H9 (cell line): ENCODE results near the gene ATF7. TPM values are rescaled to one million over a fixed set of nuclear protein-coding genes. Genes with fewer than 3 reads are reported as not detected.

Experiments used
- DNase-seq: peaks from one replicate; pipeline ENCODE4 v3.0.0-alpha.2; 2017
- H2AFZ ChIP-seq: one replicate; pipeline ENCODE4 v1.6.1; 2013; ENCODE audit warnings: mild to moderate bottlenecking, low read length, control low read depth, moderate library complexity
- H2AK5ac ChIP-seq: 2 replicates; pipeline ENCODE4 v1.6.1; 2013; ENCODE audit warnings: low read length, control low read depth, mixed read lengths; ENCODE audit not compliant: insufficient read length
- H2BK120ac ChIP-seq: one replicate; pipeline ENCODE4 v1.6.1; 2013; ENCODE audit warnings: low read depth, mild to moderate bottlenecking, low read length, control low read depth, inconsistent platforms; ENCODE audit not compliant: poor library complexity, severe bottlenecking
- H2BK12ac ChIP-seq: 2 replicates; pipeline ENCODE4 v1.6.1; 2013; ENCODE audit warnings: low read length, control low read depth, mixed read lengths, low read depth; ENCODE audit not compliant: insufficient read length
- H2BK15ac ChIP-seq: 2 replicates; pipeline ENCODE4 v1.6.1; 2013; ENCODE audit warnings: low read depth, low read length, control low read depth
- H2BK20ac ChIP-seq: one replicate; pipeline ENCODE4 v1.6.1; 2013; ENCODE audit warnings: low read depth, mild to moderate bottlenecking, low read length, control low read depth, inconsistent platforms; ENCODE audit not compliant: poor library complexity, severe bottlenecking
- H2BK5ac ChIP-seq: 2 replicates; pipeline ENCODE4 v1.6.1; 2013; ENCODE audit warnings: low read length, control low read depth, mixed read lengths; ENCODE audit not compliant: insufficient read length
- H3K14ac ChIP-seq: 2 replicates; pipeline ENCODE4 v1.6.1; 2013; ENCODE audit warnings: low read length, control low read depth; ENCODE audit not compliant: insufficient read depth
- H3K18ac ChIP-seq: 2 replicates; pipeline ENCODE4 v1.6.1; 2013; ENCODE audit warnings: low read depth, mild to moderate bottlenecking, mixed read lengths, low read length, control low read depth; ENCODE audit not compliant: insufficient read length
- H3K23ac ChIP-seq: 2 replicates; pipeline ENCODE4 v1.6.1; 2013; ENCODE audit warnings: low read length, control low read depth, mixed read lengths, low read depth; ENCODE audit not compliant: insufficient read length
- H3K23me2 ChIP-seq: 2 replicates; pipeline ENCODE4 v1.6.1; 2013; ENCODE audit warnings: low read depth, mild to moderate bottlenecking, mixed read lengths, low read length, control low read depth; ENCODE audit not compliant: insufficient read length, poor library complexity, severe bottlenecking
- H3K27ac ChIP-seq: 2 replicates; pipeline ENCODE4 v1.5.1; 2013; ENCODE audit warnings: low read length, control low read depth, mixed read lengths, low read depth; ENCODE audit not compliant: insufficient read length
- H3K27me3 ChIP-seq: 2 replicates; pipeline ENCODE4 v1.6.1; 2013; ENCODE audit warnings: low read length, control low read depth, inconsistent platforms; ENCODE audit not compliant: insufficient read depth
- H3K4ac ChIP-seq: 2 replicates; pipeline ENCODE4 v1.6.1; 2013; ENCODE audit warnings: low read depth, mild to moderate bottlenecking, control low read depth, inconsistent platforms, low read length, moderate library complexity
- H3K4me1 ChIP-seq: 2 replicates; pipeline ENCODE4 v1.6.1; 2013; ENCODE audit warnings: low read length, control low read depth, inconsistent platforms; ENCODE audit not compliant: insufficient read depth
- H3K4me2 ChIP-seq: 2 replicates; pipeline ENCODE4 v1.6.1; 2013; ENCODE audit warnings: low read length, control low read depth, mixed read lengths; ENCODE audit not compliant: insufficient read length, insufficient read depth
- H3K56ac ChIP-seq: 2 replicates; pipeline ENCODE4 v1.6.1; 2013; ENCODE audit warnings: low read depth, mild to moderate bottlenecking, mixed read lengths, low read length, control low read depth; ENCODE audit not compliant: insufficient read length
- H3K79me1 ChIP-seq: 2 replicates; pipeline ENCODE4 v1.6.1; 2013; ENCODE audit warnings: low read depth, mild to moderate bottlenecking, moderate library complexity, low read length, control low read depth, inconsistent platforms; ENCODE audit not compliant: insufficient read depth, poor library complexity, severe bottlenecking
- H3K79me2 ChIP-seq: 2 replicates; pipeline ENCODE4 v1.6.1; 2013; ENCODE audit warnings: low read length, control low read depth, inconsistent platforms; ENCODE audit not compliant: insufficient read depth
- H3K9ac ChIP-seq: 2 replicates; pipeline ENCODE4 v1.6.1; 2013; ENCODE audit warnings: low read length, control low read depth, mixed read lengths; ENCODE audit not compliant: insufficient read length; ENCODE audit errors: extremely low read depth
- H3K9me3 ChIP-seq: one replicate; pipeline ENCODE4 v1.6.1; 2013; ENCODE audit warnings: low read depth, low read length, inconsistent platforms; ENCODE audit not compliant: control insufficient read depth
- H3T11ph ChIP-seq: one replicate; pipeline ENCODE4 v1.6.1; 2013; ENCODE audit warnings: mild to moderate bottlenecking, low read length, control low read depth, inconsistent platforms
- H4K20me1 ChIP-seq: one replicate; pipeline ENCODE4 v1.6.1; 2013; ENCODE audit not compliant: control insufficient read depth, insufficient read length, insufficient read depth
- H4K5ac ChIP-seq: 2 replicates; pipeline ENCODE4 v1.6.1; 2013; ENCODE audit warnings: low read depth, mild to moderate bottlenecking, mixed read lengths, low read length, control low read depth; ENCODE audit not compliant: insufficient read length
- H4K8ac ChIP-seq: replicated peaks from 2 replicates; pipeline ENCODE4 v1.6.1; 2013; ENCODE audit warnings: low read length, control low read depth, mixed read lengths, low read depth; ENCODE audit not compliant: insufficient read length
- H4K91ac ChIP-seq: 2 replicates; pipeline ENCODE4 v1.6.1; 2013; ENCODE audit warnings: low read depth, mild to moderate bottlenecking, moderate library complexity, mixed read lengths, low read length, control low read depth; ENCODE audit not compliant: insufficient read length
- H3K27ac Mint-ChIP-seq, 3 experiments: 2 replicates in 2 of 3; 3 replicates in 1 of 3; pipeline ENCODE4 v1.8.0; 2020 to 2021; ENCODE audit warnings: mixed read lengths in 3 of 3, mild to moderate bottlenecking in 1 of 3, moderate library complexity in 1 of 3
- H3K27me3 Mint-ChIP-seq: 2 replicates; pipeline ENCODE4 v1.8.0; 2021; ENCODE audit warnings: low read depth, mild to moderate bottlenecking, moderate library complexity, mixed read lengths
- H3K36me3 Mint-ChIP-seq, 3 experiments: 2 replicates in 2 of 3; 3 replicates in 1 of 3; pipeline ENCODE4 v1.8.0; 2020 to 2021; ENCODE audit warnings: low read depth in 3 of 3, mixed read lengths in 3 of 3; ENCODE audit not compliant: insufficient read depth in 1 of 3
- H3K4me1 Mint-ChIP-seq, 2 experiments: 2 replicates each; pipeline ENCODE4 v1.8.0; 2020; ENCODE audit warnings: mixed read lengths in 2 of 2
- H3K4me3 Mint-ChIP-seq, 2 experiments: 2 replicates in 1 of 2; 3 replicates in 1 of 2; pipeline ENCODE4 v1.8.0; 2020 to 2021; ENCODE audit warnings: mild to moderate bottlenecking in 2 of 2, mixed read lengths in 2 of 2, moderate library complexity in 1 of 2
- H3K9me3 Mint-ChIP-seq, 2 experiments: 2 replicates in 1 of 2; 3 replicates in 1 of 2; pipeline ENCODE4 v1.8.0; 2020; ENCODE audit warnings: mild to moderate bottlenecking in 2 of 2, mixed read lengths in 2 of 2, moderate library complexity in 1 of 2
- CTCF ChIP-seq: fragments of 200-600 bp; sonication (generic); conservative IDR thresholded peaks from 3 replicates; pipeline ENCODE4 v1.8.0; 2021; ENCODE audit warnings: antibody characterized with exemption, mild to moderate bottlenecking
- WGBS: extraction: QIAGEN DNeasy Blood & Tissue Kit; methylation state at CpG from one replicate; pipeline ENCODE4 v1.1.7; 2013; ENCODE audit warnings: missing lambda C conversion rate, low lambda C conversion rate, mixed read lengths; ENCODE audit not compliant: insufficient read length; ENCODE audit errors: extremely low coverage; 5-methylcytosine and 5-hydroxymethylcytosine counted together
- total RNA-seq: library from RNA; stranded (reverse); gene quantifications from 2 replicates; pipeline ENCODE4 v1.2.1, GENCODE V29; 2021

The ATF7 gene
- total RNA-seq, 1 experiment from 2014 or later = 17.7 TPM

GRCh38 chr12:53623548-53624385 is 2.4 kb downstream of the ATF7 start:
- Histone ChIP-seq H4K5ac (no peak overlapping the region), H3K23me2 (peaks cover 10% of the 10 kb centered on the region), H2BK15ac (no peak overlapping the region), H3K4me2 (no peak overlapping the region), H3K27me3 (no peaks in the 10 kb centered on the region), H3K18ac (no peak overlapping the region), H2BK120ac (no peak overlapping the region), H3K27ac (no peak overlapping the region), H2AK5ac (no peak overlapping the region), H2BK5ac (no peak overlapping the region), H3K14ac (no peak overlapping the region), H3K4me1 (peaks cover 8% of the 10 kb centered on the region), H3K4ac (no peak overlapping the region), H2BK12ac (no peak overlapping the region), H4K20me1 (no peaks in the 10 kb centered on the region), H2AFZ (no peak overlapping the region), H4K91ac (no peak overlapping the region), H3T11ph (no peak overlapping the region), H3K79me2 (peaks cover 3% of the 10 kb centered on the region; the same call in 1 of the 2 replicates), H3K9me3 (no peaks in the 10 kb centered on the region), H4K8ac (no peak overlapping the region), H3K23ac (no peak overlapping the region), H3K56ac (no peak overlapping the region), H2BK20ac (no peak overlapping the region), H3K79me1 (no peaks in the 10 kb centered on the region), H3K9ac (peak overlapping the region; percentile 8)
- H3K27ac Mint-ChIP-seq = peak overlapping the region in 1 of 3 experiments; percentile 45; a peak in 2 of 7 replicates
- no peak for DNase-seq
- H3K4me3 Mint-ChIP-seq = no peak overlapping the region
- H3K27me3 Mint-ChIP-seq = no peaks in the 10 kb centered on the region
- no peak for TF ChIP-seq CTCF
- H3K36me3 Mint-ChIP-seq = no peaks in the 10 kb centered on the region; a peak in 1 of 7 replicates
- WGBS = no CpG with 5 or more reads among the region's 7 CpGs
- H3K4me1 Mint-ChIP-seq = peaks cover 29 to 30% of the 10 kb centered on the region in 2 experiments
- H3K9me3 Mint-ChIP-seq = no peaks in the 10 kb centered on the region; a peak in 1 of 5 replicates
